ENCODE results near the gene CDH20. TPM values are rescaled to one million over a fixed set of nuclear protein-coding genes. Genes with fewer than 3 reads are reported as not detected.

The CDH20 gene
- total RNA-seq, 1 donor from 2014 or later = not detected

GRCh38 chr18:61464551-61465142 lies 131.4 kb downstream of the CDH20 start:
- intact Hi-C loops (cut with DNase I) = no loop called here
- no peaks in the 10 kb centered on the region for H3K4me1 ChIP-seq

GRCh38 chr18:61466736-61467135 lies 133.5 kb downstream of the CDH20 start:
- Histone ChIP-seq H3K27me3 (no peaks in the 10 kb centered on the region), H3K9me3 (no peaks in the 10 kb centered on the region), H3K4me1 (no peaks in the 10 kb centered on the region), H3K4me3 (no peak overlapping the region), H3K27ac (no peak overlapping the region), H3K36me3 (no peaks in the 10 kb centered on the region)
- TF ChIP-seq POLR2A (IDR thresholded peaks at IDR 0.05) (no peak), POLR2AphosphoS5 (IDR thresholded peaks at IDR 0.05; ENCODE audit: insufficient read depth in 1 of 2, low read depth in 1 of 2) (no peak), CTCF (IDR thresholded peaks at IDR 0.05) (no peak)
- intact Hi-C loops (cut with DNase I) = no loop called here
- DNase-seq (ENCODE audit: extremely low spot score in 2 of 2) = no peak

More at GRCh38 chr18:61464551-61465142, 131.4 kb downstream of the CDH20 start:
- no peak overlapping the region for H3K27ac ChIP-seq
- TF ChIP-seq POLR2AphosphoS5 (IDR thresholded peaks at IDR 0.05; ENCODE audit: insufficient read depth in 1 of 2, low read depth in 1 of 2) = no peak
- DNase-seq (ENCODE audit: extremely low spot score in 2 of 2) = no peak
- H3K9me3 ChIP-seq = no peaks in the 10 kb centered on the region
- H3K4me3 ChIP-seq = no peak overlapping the region
- H3K36me3 ChIP-seq = no peaks in the 10 kb centered on the region
- no peaks in the 10 kb centered on the region for H3K27me3 ChIP-seq

GRCh38 chr18:61470031-61470674 lies 136.9 kb downstream of the CDH20 start:
- Histone ChIP-seq H3K36me3 (no peaks in the 10 kb centered on the region), H3K4me3 (no peak overlapping the region), H3K4me1 (no peaks in the 10 kb centered on the region), H3K27ac (no peak overlapping the region), H3K9me3 (no peaks in the 10 kb centered on the region), H3K27me3 (no peaks in the 10 kb centered on the region)
- DNase-seq (ENCODE audit: extremely low spot score in 2 of 2) = no peak
- TF ChIP-seq CTCF (IDR thresholded peaks at IDR 0.05) = no peak
- TF ChIP-seq POLR2A (IDR thresholded peaks at IDR 0.05) = no peak
- TF ChIP-seq POLR2AphosphoS5 (IDR thresholded peaks at IDR 0.05; ENCODE audit: insufficient read depth in 1 of 2, low read depth in 1 of 2) = no peak
- intact Hi-C loops (cut with DNase I) = no loop called here

- H3K9me3 ChIP-seq = no peaks in the 10 kb centered on the region
- no peak for DNase-seq (ENCODE audit: extremely low spot score in 2 of 2)
Observed at GRCh38 chr18:61471541-61471940, 138.3 kb downstream of the CDH20 start.

DNA sequence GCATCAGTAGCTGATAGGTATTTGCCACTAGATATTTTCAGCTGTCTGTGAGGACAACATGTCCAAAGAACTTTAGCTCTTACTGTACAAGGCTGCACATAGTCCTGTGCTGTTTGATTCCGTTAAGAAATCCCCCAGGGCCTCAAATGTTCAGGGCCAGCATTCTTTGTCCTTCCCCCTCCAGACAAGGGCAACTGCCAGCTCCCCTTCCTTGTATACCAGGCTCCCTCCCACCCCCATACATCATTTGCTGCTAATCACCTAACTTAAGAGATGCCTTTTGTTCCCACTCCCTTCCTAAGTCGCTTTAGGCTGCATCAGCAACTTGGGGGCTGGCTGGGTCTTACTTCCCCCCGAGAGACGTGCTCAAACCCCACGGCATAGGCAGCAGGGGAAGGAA lies 138.7 kb downstream of the CDH20 start:
- TF ChIP-seq CTCF (IDR thresholded peaks at IDR 0.05) (no peak), POLR2A (IDR thresholded peaks at IDR 0.05) (no peak), POLR2AphosphoS5 (IDR thresholded peaks at IDR 0.05; ENCODE audit: insufficient read depth in 1 of 2, low read depth in 1 of 2) (no peak)
- H3K4me1 ChIP-seq = no peaks in the 10 kb centered on the region
- H3K36me3 ChIP-seq = no peaks in the 10 kb centered on the region
- H3K27me3 ChIP-seq = no peaks in the 10 kb centered on the region
- DNase-seq (ENCODE audit: extremely low spot score in 2 of 2) = no peak
- no peak overlapping the region for H3K4me3 ChIP-seq
- intact Hi-C loops (cut with DNase I) = no loop called here
- no peaks in the 10 kb centered on the region for H3K9me3 ChIP-seq
- no peak overlapping the region for H3K27ac ChIP-seq

More at GRCh38 chr18:61471541-61471940, 138.3 kb downstream of the CDH20 start:
- intact Hi-C loops (cut with DNase I) = no loop called here
- H3K27me3 ChIP-seq = no peaks in the 10 kb centered on the region
- no peak for TF ChIP-seq POLR2AphosphoS5 (IDR thresholded peaks at IDR 0.05; ENCODE audit: insufficient read depth in 1 of 2, low read depth in 1 of 2)
- TF ChIP-seq CTCF (IDR thresholded peaks at IDR 0.05) = no peak
- TF ChIP-seq POLR2A (IDR thresholded peaks at IDR 0.05) = no peak
- no peaks in the 10 kb centered on the region for H3K36me3 ChIP-seq
- H3K4me1 ChIP-seq = no peaks in the 10 kb centered on the region
- no peak overlapping the region for H3K27ac ChIP-seq
- no peak overlapping the region for H3K4me3 ChIP-seq

Measured in vagina (tissue), 2 donors.